Measurements from ENCODE around the gene PKD1L1. TPM values are rescaled to one million over a fixed set of nuclear protein-coding genes. Genes with fewer than 3 reads are reported as not detected.

PKD1L1 gene
- total RNA-seq, 1 donor from 2014 or later: 0.19 TPM

DNA sequence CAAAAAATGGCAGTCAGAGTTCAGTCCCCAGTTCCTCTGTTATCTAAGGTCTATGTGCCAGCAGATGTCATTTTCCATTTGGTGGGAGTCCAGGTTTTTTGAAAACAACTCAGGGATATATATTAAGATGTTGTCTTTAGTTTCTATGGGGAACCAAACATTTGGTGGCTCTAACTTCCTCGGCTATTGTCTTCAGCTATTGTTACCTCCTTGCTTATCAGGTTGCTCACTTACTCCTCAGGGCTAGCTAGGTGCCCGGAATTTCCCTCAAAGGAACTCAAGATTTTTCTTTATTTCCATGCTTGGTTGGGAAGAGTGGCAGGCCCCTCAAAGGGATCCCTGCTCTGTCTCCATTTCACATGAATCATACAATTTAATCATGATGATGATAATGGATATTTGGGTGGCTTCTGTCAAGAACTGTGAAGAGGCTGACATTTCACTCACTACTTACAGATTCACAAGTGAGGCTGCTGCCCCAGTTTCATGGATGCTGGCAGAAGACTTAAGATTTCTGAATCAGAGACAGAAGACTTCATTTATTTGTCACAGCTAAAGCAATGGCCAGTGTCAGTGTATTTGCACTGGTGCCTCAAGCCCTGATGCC is 182.8 kb downstream of the PKD1L1 start:
- no peaks in the 10 kb centered on the region for H3K27me3 Mint-ChIP-seq (ENCODE audit: low read depth)
- TF ChIP-seq CTCF (conservative IDR thresholded peaks at IDR 0.05): no peak
- H3K36me3 Mint-ChIP-seq (ENCODE audit: low read depth): no peaks in the 10 kb centered on the region

DNA sequence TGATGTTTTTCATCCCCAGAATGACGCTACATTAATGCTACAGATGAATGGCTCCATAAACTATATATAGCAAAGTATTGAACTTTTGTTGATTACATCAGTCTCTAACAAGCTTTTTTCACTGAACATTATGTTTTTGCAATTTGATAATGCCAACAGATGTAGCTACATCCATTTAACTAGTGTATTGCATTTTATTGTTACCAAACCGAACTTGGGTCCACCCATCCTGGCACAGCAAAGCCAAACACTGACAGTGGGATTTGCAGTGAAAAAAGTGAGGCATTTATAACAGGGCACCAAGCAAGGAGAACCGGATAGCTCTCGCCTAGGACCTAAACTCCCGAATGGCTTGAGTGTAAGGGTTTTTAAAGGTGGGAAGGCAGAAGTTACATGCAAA is 183.5 kb downstream of the PKD1L1 start:
- Mint-ChIP-seq H3K27me3 (ENCODE audit: low read depth) (no peaks in the 10 kb centered on the region), H3K9me3 (peaks cover 9% of the 10 kb centered on the region), H3K4me1 (peaks cover 22% of the 10 kb centered on the region), H3K27ac (ENCODE audit: unreplicated experiment) (no peak overlapping the region), H3K36me3 (ENCODE audit: low read depth) (no peaks in the 10 kb centered on the region), H3K4me3 (no peak overlapping the region)
- no peak for TF ChIP-seq CTCF (conservative IDR thresholded peaks at IDR 0.05)
- no peak for DNase-seq (ENCODE audit: low read depth, low spot score)

More for the DNA sequence above, 182.8 kb downstream of the PKD1L1 start:
- peaks cover 22% of the 10 kb centered on the region for H3K4me1 Mint-ChIP-seq
- peak overlapping the region; percentile 69 for H3K27ac Mint-ChIP-seq (ENCODE audit: unreplicated experiment)
- no peak overlapping the region for H3K4me3 Mint-ChIP-seq
- peaks cover 9% of the 10 kb centered on the region for H3K9me3 Mint-ChIP-seq
- no peak for DNase-seq (ENCODE audit: low read depth, low spot score)

DNA sequence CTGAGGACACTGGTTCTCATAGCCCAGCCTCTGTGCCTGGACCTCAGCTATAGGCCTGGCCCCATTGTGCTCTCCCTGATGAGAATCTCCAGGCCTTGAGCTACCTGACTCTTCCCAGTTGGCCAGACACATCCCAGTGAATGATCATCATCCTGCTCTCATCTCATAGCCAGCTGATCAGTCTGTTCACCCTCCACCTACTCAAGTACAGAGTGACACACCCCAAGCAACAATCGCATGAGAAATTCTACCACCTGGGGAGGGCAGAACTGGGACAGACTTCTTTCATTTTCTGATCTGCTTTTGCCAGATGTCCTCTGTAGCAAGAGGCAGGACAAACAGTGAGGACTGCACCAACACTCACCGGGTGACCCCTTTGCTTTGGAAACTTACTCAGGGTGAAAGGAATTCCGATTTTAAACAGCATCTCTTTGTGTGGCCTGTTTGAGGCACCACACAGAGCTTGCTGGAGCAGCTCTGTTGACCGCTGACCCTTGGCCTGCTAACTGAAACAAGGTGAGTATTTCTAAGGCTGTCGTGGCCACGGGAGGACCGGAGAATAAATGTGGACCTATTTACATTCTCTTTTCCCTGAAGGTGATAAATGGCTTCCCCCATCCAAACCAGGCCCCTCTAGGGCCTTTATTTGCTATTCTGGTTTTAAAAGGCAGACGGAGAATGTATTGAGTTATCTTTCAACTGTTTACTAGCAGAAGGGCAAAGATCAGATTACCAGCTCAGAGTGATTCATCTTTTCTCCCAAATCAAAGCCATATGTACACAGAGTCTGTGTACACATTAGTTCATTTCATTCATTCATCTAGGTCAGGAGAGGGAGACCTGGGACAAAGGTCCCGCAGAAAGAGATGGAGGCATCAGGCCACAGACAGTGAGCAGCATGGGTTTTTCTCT is 184.9 kb downstream of the PKD1L1 start:
- peaks cover 26% of the 10 kb centered on the region for H3K4me1 Mint-ChIP-seq
- no peak for TF ChIP-seq CTCF (conservative IDR thresholded peaks at IDR 0.05)
- peak overlapping the region; percentile 0 for H3K27ac Mint-ChIP-seq (ENCODE audit: unreplicated experiment)
- no peaks in the 10 kb centered on the region for H3K27me3 Mint-ChIP-seq (ENCODE audit: low read depth)
- no peaks in the 10 kb centered on the region for H3K36me3 Mint-ChIP-seq (ENCODE audit: low read depth)
- peaks cover 1% of the 10 kb centered on the region for H3K9me3 Mint-ChIP-seq
- DNase-seq (ENCODE audit: low read depth, low spot score): no peak
- no peak overlapping the region for H3K4me3 Mint-ChIP-seq

GRCh38 chr7:47762746-47763062 is 185.6 kb downstream of the PKD1L1 start:
- no peak for TF ChIP-seq CTCF (conservative IDR thresholded peaks at IDR 0.05)
- Mint-ChIP-seq H3K27ac (ENCODE audit: unreplicated experiment) (no peak overlapping the region), H3K4me1 (peaks cover 29% of the 10 kb centered on the region), H3K36me3 (ENCODE audit: low read depth) (no peaks in the 10 kb centered on the region), H3K9me3 (no peaks in the 10 kb centered on the region), H3K27me3 (ENCODE audit: low read depth) (no peaks in the 10 kb centered on the region), H3K4me3 (no peak overlapping the region)
- no peak for DNase-seq (ENCODE audit: low read depth, low spot score)

DNA sequence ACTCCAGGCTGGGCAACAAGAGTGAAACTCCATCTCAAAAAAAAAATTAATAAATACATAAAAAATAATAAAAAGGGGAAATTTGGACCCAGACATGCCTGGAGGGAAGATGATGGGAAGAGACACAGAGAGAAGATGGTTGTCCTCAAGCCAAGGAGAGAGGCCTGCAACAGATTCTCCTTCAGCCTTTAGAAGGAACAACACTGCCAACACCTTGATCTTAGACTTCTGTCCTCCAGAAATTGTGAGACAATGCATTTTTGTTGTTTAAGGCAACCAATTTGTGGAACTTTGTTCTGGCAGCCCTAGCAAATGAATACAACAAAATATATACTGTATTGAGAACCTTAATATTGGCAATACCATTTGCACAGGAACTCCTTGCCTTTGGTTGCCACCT is 186.1 kb downstream of the PKD1L1 start:
- Mint-ChIP-seq H3K9me3 (no peaks in the 10 kb centered on the region), H3K36me3 (ENCODE audit: low read depth) (no peaks in the 10 kb centered on the region), H3K4me1 (peaks cover 32% of the 10 kb centered on the region), H3K4me3 (no peak overlapping the region), H3K27me3 (ENCODE audit: low read depth) (no peaks in the 10 kb centered on the region), H3K27ac (ENCODE audit: unreplicated experiment) (no peak overlapping the region)
- no peak for DNase-seq (ENCODE audit: low read depth, low spot score)
- TF ChIP-seq CTCF (conservative IDR thresholded peaks at IDR 0.05): no peak

Data from neural crest cell (in vitro differentiated cells).